GM18951 (cell line): ENCODE measurements around the gene NR5A2.

Experiments
- POLR2A ChIP-seq: IDR thresholded peaks from 4 replicates; pipeline ENCODE4 v1.6.1; 2011; ENCODE audit warnings: mild to moderate bottlenecking; ENCODE audit not compliant: insufficient read length, insufficient read depth; ENCODE audit errors: extremely low read depth
- in situ Hi-C: fragments of 300-500 bp; cut with MboI; formaldehyde crosslinking; loops from one replicate; pipeline ENCODE4 v1.12.0; 2022; ENCODE audit warnings: low sequenced_read_pairs, mixed read lengths, inconsistent platforms; ENCODE audit not compliant: unreplicated experiment

The NR5A2 gene

GRCh38 chr1:200027264-200027823 is at the start of gene NR5A2:
Gene NR5A2 (plus strand): TSS chr1:200027710. CDS start chr1:200027848, 138 bp downstream.
- no peak for TF ChIP-seq POLR2A
- in situ Hi-C loops: no loop called here

- TF ChIP-seq POLR2A: no peak
- in situ Hi-C loops: no loop called here
Measured at GRCh38 chr1:199978408-199978940, 49.0 kb upstream of the NR5A2 start.

GRCh38 chr1:199979071-199979470 is 48.4 kb upstream of the NR5A2 start:
- no peak for TF ChIP-seq POLR2A
- in situ Hi-C loops: no loop called here

GRCh38 chr1:199981584-199981983 is 45.9 kb upstream of the NR5A2 start:
- in situ Hi-C loops: no loop called here

GRCh38 chr1:199982606-199983005 is 44.9 kb upstream of the NR5A2 start:
- TF ChIP-seq POLR2A: no peak
- in situ Hi-C loops: no loop called here

More at GRCh38 chr1:199981584-199981983, 45.9 kb upstream of the NR5A2 start:
- TF ChIP-seq POLR2A: no peak

- in situ Hi-C loops: no loop called here
- TF ChIP-seq POLR2A: no peak
Measured at GRCh38 chr1:199983531-199983930, 44.0 kb upstream of the NR5A2 start.

GRCh38 chr1:199995096-199995685 is 32.3 kb upstream of the NR5A2 start:
- TF ChIP-seq POLR2A: no peak

GRCh38 chr1:200005165-200005564 is 22.3 kb upstream of the NR5A2 start:
- TF ChIP-seq POLR2A: no peak
- in situ Hi-C loops: no loop called here

More at GRCh38 chr1:199995096-199995685, 32.3 kb upstream of the NR5A2 start:
- in situ Hi-C loops: no loop called here

GRCh38 chr1:200006711-200007110 is 20.8 kb upstream of the NR5A2 start:
- in situ Hi-C loops: no loop called here
- TF ChIP-seq POLR2A: no peak

GRCh38 chr1:200015811-200016210 is 11.7 kb upstream of the NR5A2 start:
- in situ Hi-C loops: no loop called here

GRCh38 chr1:200021577-200022238 is 5.8 kb upstream of the NR5A2 start:
- in situ Hi-C loops: no loop called here
- TF ChIP-seq POLR2A: no peak

More at GRCh38 chr1:200015811-200016210, 11.7 kb upstream of the NR5A2 start:
- no peak for TF ChIP-seq POLR2A

GRCh38 chr1:200022239-200022804 is 5.2 kb upstream of the NR5A2 start:
- in situ Hi-C loops: no loop called here

GRCh38 chr1:200028586-200029034 is 1.1 kb downstream of the NR5A2 start:
- TF ChIP-seq POLR2A: no peak
- in situ Hi-C loops: no loop called here

More at GRCh38 chr1:200022239-200022804, 5.2 kb upstream of the NR5A2 start:
- TF ChIP-seq POLR2A: no peak
